Gastrocnemius medialis (tissue), 4 donors: ENCODE results near the gene LAMC2. TPM values are rescaled to one million over a fixed set of nuclear protein-coding genes. Genes with fewer than 3 reads are reported as not detected.

Experiments
- ATAC-seq, 2 donors: fragments of 150-250 bp; one replicate each; pipeline ENCODE4 v1.9.1; 2016
- DNase-seq, 2 donors: peaks; one replicate each; pipeline ENCODE4 v3.0.0-alpha.2; 2019
- H3K27ac ChIP-seq, 4 donors: fragments of 200-600 bp; sonication (generic); 1 replicate in 1 of 4; 2 replicates in 3 of 4; pipeline ENCODE4 v1.5.1; 2016 to 2018; ENCODE audit warnings: mild to moderate bottlenecking in 2 of 4, moderate library complexity in 1 of 4
- H3K27me3 ChIP-seq, 3 donors: fragments of 200-600 bp; sonication (generic) in 2 of 3; 1 replicate in 1 of 3; 2 replicates in 2 of 3; pipeline versions ENCODE4 v1.5.1 to v1.6.0; 2016 to 2019; ENCODE audit warnings: mild to moderate bottlenecking in 1 of 3, moderate library complexity in 1 of 3
- H3K36me3 ChIP-seq, 2 donors: fragments of 200-600 bp; sonication (generic) in 1 of 2; one replicate each; pipeline ENCODE4 v1.5.1; 2017 to 2018
- H3K4me1 ChIP-seq, 2 donors: fragments of 200-600 bp; sonication (generic) in 1 of 2; one replicate each; pipeline ENCODE4 v1.5.1; 2016 to 2017; ENCODE audit warnings: mild to moderate bottlenecking in 2 of 2
- H3K4me3 ChIP-seq, 4 donors: fragments of 200-600 bp; sonication (generic) in 3 of 4; 1 replicate in 1 of 4; 2 replicates in 3 of 4; pipeline ENCODE4 v1.5.1; 2016 to 2019; ENCODE audit warnings: mild to moderate bottlenecking in 2 of 4
- H3K9me3 ChIP-seq, 3 donors: fragments of 200-600 bp; sonication (generic) in 2 of 3; 1 replicate in 1 of 3; 2 replicates in 2 of 3; pipeline ENCODE4 v1.5.1; 2016 to 2019
- CTCF ChIP-seq, 5 experiments: fragments of 450-650 bp in 3 of 5; fragments of 200-600 bp in 2 of 5; sonication (generic) in 2 of 5; IDR thresholded peaks in 4 of 5; conservative IDR thresholded peaks in 1 of 5; 1 replicate in 4 of 5; 2 replicates in 1 of 5; pipeline ENCODE4 v1.5.1; 2016 to 2019; ENCODE audit warnings: antibody characterized with exemption in 5 of 5, mild to moderate bottlenecking in 3 of 5, moderate library complexity in 3 of 5
- POLR2A ChIP-seq, 2 donors: fragments of 450-650 bp; IDR thresholded peaks; one replicate each; pipeline ENCODE4 v1.6.1; 2017; ENCODE audit warnings: antibody characterized with exemption in 2 of 2, mild to moderate bottlenecking in 2 of 2, moderate library complexity in 2 of 2
- in situ Hi-C, 4 donors: fragments of 200-750 bp; cut with MboI; loops; one replicate each; pipeline versions ENCODE4 v1.15.0 to v1.8.0; 2017; ENCODE audit warnings: low sequenced_read_pairs in 4 of 4
- intact Hi-C: fragments of 100-400 bp; cut with DNase I; formaldehyde crosslinking; loops from one replicate; pipeline ENCODE4 v1.15.1; 2023; ENCODE audit warnings: low total_unique reads
- total RNA-seq, 4 donors: library from RNA; depleted of rRNA; stranded (reverse); fragments of >200 nt; gene quantifications; one replicate each; pipeline versions ENCODE4 v1.1.0 to v1.2.3, GENCODE V29; 2016

The LAMC2 gene
- total RNA-seq, 4 donors from 2014 or later = 0.78 to 1.8 (median 1.4) TPM

GRCh38 chr1:183284086-183284485 lies 98.0 kb downstream of the LAMC2 start:
- H3K36me3 ChIP-seq = no peaks in the 10 kb centered on the region
- intact Hi-C loops (loop anchor here (5.0 kb wide), 3 partner anchors 188 to 338 kb away; partner anchors contain the start of gene SMG7), in situ Hi-C loops (loop anchor here (10.0 to 25.0 kb wide), 5 partner anchors 322 to 628 kb away; partner anchors contain the start of genes ARPC5 (in 1 of the 4) and SHCBP1L (in 1 of the 4))
- no peak overlapping the region for H3K27ac ChIP-seq
- no peak overlapping the region for H3K4me3 ChIP-seq
- ATAC-seq = no peak
- no peaks in the 10 kb centered on the region for H3K27me3 ChIP-seq
- no peak for DNase-seq
- TF ChIP-seq CTCF (IDR thresholded peaks at IDR 0.05 in 4 of 5, conservative IDR thresholded peaks at IDR 0.05 in 1 of 5) (no peak), POLR2A (IDR thresholded peaks at IDR 0.05) (no peak)
- H3K4me1 ChIP-seq = peaks cover 42 to 46% of the 10 kb centered on the region in 2 donors
- H3K9me3 ChIP-seq = no peaks in the 10 kb centered on the region

- no peak overlapping the region for H3K27ac ChIP-seq
- in situ Hi-C loops = loop anchor here (10.0 to 25.0 kb wide), 5 partner anchors 323 to 627 kb away; partner anchors contain the start of genes ARPC5 (in 1 of the 4) and SHCBP1L (in 1 of the 4)
- intact Hi-C loops = no loop called here
- TF ChIP-seq POLR2A (IDR thresholded peaks at IDR 0.05) = no peak
- no peak for TF ChIP-seq CTCF (IDR thresholded peaks at IDR 0.05 in 4 of 5, conservative IDR thresholded peaks at IDR 0.05 in 1 of 5)
- ATAC-seq = no peak
- no peak overlapping the region for H3K4me3 ChIP-seq
- no peaks in the 10 kb centered on the region for H3K9me3 ChIP-seq
- no peaks in the 10 kb centered on the region for H3K36me3 ChIP-seq
- no peak for DNase-seq
- H3K4me1 ChIP-seq = peaks cover 42 to 43% of the 10 kb centered on the region in 2 donors
- H3K27me3 ChIP-seq = no peaks in the 10 kb centered on the region
Observed at GRCh38 chr1:183285256-183285655, 99.2 kb downstream of the LAMC2 start.

- Histone ChIP-seq H3K9me3 (no peaks in the 10 kb centered on the region), H3K36me3 (no peaks in the 10 kb centered on the region), H3K4me3 (no peak overlapping the region), H3K4me1 (peaks cover 42 to 43% of the 10 kb centered on the region in 2 donors), H3K27me3 (no peaks in the 10 kb centered on the region), H3K27ac (no peak overlapping the region)
- in situ Hi-C loops = loop anchor here (10.0 to 25.0 kb wide), 5 partner anchors 323 to 627 kb away; partner anchors contain the start of genes ARPC5 (in 1 of the 4) and SHCBP1L (in 1 of the 4)
- DNase-seq = no peak
- intact Hi-C loops = no loop called here
- TF ChIP-seq CTCF (IDR thresholded peaks at IDR 0.05 in 4 of 5, conservative IDR thresholded peaks at IDR 0.05 in 1 of 5) = no peak
- no peak for TF ChIP-seq POLR2A (IDR thresholded peaks at IDR 0.05)
- ATAC-seq = no peak
Observed at GRCh38 chr1:183285746-183286145, 99.7 kb downstream of the LAMC2 start.

- Histone ChIP-seq H3K27me3 (no peaks in the 10 kb centered on the region), H3K9me3 (no peaks in the 10 kb centered on the region), H3K36me3 (no peaks in the 10 kb centered on the region), H3K4me3 (no peak overlapping the region), H3K4me1 (peaks cover 32 to 35% of the 10 kb centered on the region in 2 donors), H3K27ac (peak overlapping the region in 1 of 4 donors; percentile 29)
- in situ Hi-C loops = loop anchor here (10.0 to 25.0 kb wide), 5 partner anchors 325 to 625 kb away; partner anchors contain the start of genes ARPC5 (in 1 of the 4) and SHCBP1L (in 1 of the 4)
- DNase-seq = no peak
- TF ChIP-seq POLR2A (IDR thresholded peaks at IDR 0.05) = no peak
- TF ChIP-seq CTCF (IDR thresholded peaks at IDR 0.05 in 4 of 5, conservative IDR thresholded peaks at IDR 0.05 in 1 of 5) = no peak
- intact Hi-C loops = no loop called here
- ATAC-seq = peak in 1 of 2 donors; percentile 21
Observed at GRCh38 chr1:183287191-183287675, 101.2 kb downstream of the LAMC2 start.
